GM20431 (cell line): ENCODE results near the gene CSF3.
"Not testable (repeated sequence)": the region's sequence is repeated elsewhere in the genome, so short reads cannot be mapped to it uniquely, and the experiment has no call there.

Experiments used
- in situ Hi-C: fragments of 300-500 bp; cut with MseI, MboI; formaldehyde crosslinking; loops from one replicate; pipeline ENCODE4 v1.15.0; 2020; ENCODE audit warnings: low sequenced_read_pairs; ENCODE audit not compliant: unreplicated experiment

The CSF3 gene

GRCh38 chr17:39996162-39996561 lies 19.1 kb upstream of the CSF3 start:
- in situ Hi-C loops: no loop called here

GRCh38 chr17:39996800-39997199 lies 18.4 kb upstream of the CSF3 start:
- in situ Hi-C loops: no loop called here

GRCh38 chr17:39997543-39997942 lies 17.7 kb upstream of the CSF3 start:
- in situ Hi-C loops: no loop called here

- in situ Hi-C loops: no loop called here
These were observed 16.2 kb upstream of the CSF3 start for GRCh38 chr17:39999067-39999466.

GRCh38 chr17:40000161-40000560 lies 15.1 kb upstream of the CSF3 start:
- in situ Hi-C loops: no loop called here

- in situ Hi-C loops: not testable (repeated sequence)
These were observed 13.9 kb upstream of the CSF3 start for GRCh38 chr17:40001335-40001734.

GRCh38 chr17:40004072-40004471 lies 11.2 kb upstream of the CSF3 start:
- in situ Hi-C loops: no loop called here

GRCh38 chr17:40004712-40005111 lies 10.5 kb upstream of the CSF3 start:
- in situ Hi-C loops: no loop called here

GRCh38 chr17:40005520-40005919 lies 9.7 kb upstream of the CSF3 start:
- in situ Hi-C loops: no loop called here

GRCh38 chr17:40010946-40011500 lies 4.2 kb upstream of the CSF3 start:
- in situ Hi-C loops: not testable (repeated sequence)

GRCh38 chr17:40012017-40012647 lies 3.1 kb upstream of the CSF3 start:
- in situ Hi-C loops: not testable (repeated sequence)

GRCh38 chr17:40014375-40014980 lies 762 bp upstream of the CSF3 start:
- in situ Hi-C loops: no loop called here

- in situ Hi-C loops: no loop called here
These were observed 1.1 kb downstream of the CSF3 start for GRCh38 chr17:40015998-40016985.

- in situ Hi-C loops: no loop called here
These were observed 2.3 kb downstream of the CSF3 start for GRCh38 chr17:40017422-40018080.

- in situ Hi-C loops: no loop called here
These were observed 3.2 kb downstream of the CSF3 start for GRCh38 chr17:40018211-40019121.

GRCh38 chr17:40019140-40019991 lies 4.1 kb downstream of the CSF3 start:
- in situ Hi-C loops: no loop called here

GRCh38 chr17:40020146-40020545 lies 4.9 kb downstream of the CSF3 start:
- in situ Hi-C loops: no loop called here

GRCh38 chr17:40021451-40021971 lies 6.3 kb downstream of the CSF3 start:
- in situ Hi-C loops: no loop called here
